Astrocyte (in vitro differentiated cells and primary cell): ENCODE measurements around the gene B4GALNT2. TPM values are rescaled to one million over a fixed set of nuclear protein-coding genes. Genes with fewer than 3 reads are reported as not detected.
"Not testable (repeated sequence)": the region's sequence is repeated elsewhere in the genome, so short reads cannot be mapped to it uniquely, and the experiment has no call there.

Experiments
- DNase-seq: peaks from one replicate; pipeline ENCODE4 v3.0.0-alpha.2; 2010; ENCODE audit warnings: low read depth
- FAIRE-seq: peaks from 2 replicates; lab custom pipeline; 2011; peaks lifted over from hg19 to GRCh38; lab: Jason Lieb, UNC
- H2AFZ ChIP-seq: 2 replicates; pipeline ENCODE4 v1.6.0; 2012; ENCODE audit warnings: low read depth, low read length, inconsistent platforms
- H3K27ac ChIP-seq: 2 replicates; pipeline ENCODE4 v1.5.1; 2011; ENCODE audit warnings: low read depth, low read length, inconsistent platforms
- H3K27me3 ChIP-seq: 2 replicates; pipeline ENCODE4 v1.6.0; 2011; ENCODE audit warnings: low read length, inconsistent platforms; ENCODE audit not compliant: insufficient read depth
- H3K36me3 ChIP-seq: 2 replicates; pipeline ENCODE4 v1.5.1; 2011; ENCODE audit warnings: low read length, inconsistent platforms; ENCODE audit not compliant: insufficient read depth
- H3K4me1 ChIP-seq: 2 replicates; pipeline ENCODE4 v1.5.1; 2011; ENCODE audit warnings: low read length, inconsistent platforms; ENCODE audit not compliant: insufficient read depth
- H3K4me2 ChIP-seq: 2 replicates; pipeline ENCODE4 v1.6.0; 2012; ENCODE audit warnings: low read length, inconsistent platforms
- H3K4me3 ChIP-seq: 2 replicates; pipeline ENCODE4 v1.5.1; 2011; ENCODE audit warnings: low read depth, mild to moderate bottlenecking, low read length, inconsistent platforms; ENCODE audit not compliant: insufficient read depth
- H3K79me2 ChIP-seq: 2 replicates; pipeline ENCODE4 v1.6.0; 2012; ENCODE audit warnings: mild to moderate bottlenecking, low read length, inconsistent platforms; ENCODE audit not compliant: insufficient read depth
- H3K9ac ChIP-seq: 2 replicates; pipeline ENCODE4 v1.6.0; 2012; ENCODE audit warnings: mild to moderate bottlenecking, low read length, inconsistent platforms
- H3K9me3 ChIP-seq: 2 replicates; pipeline ENCODE4 v1.5.1; 2012; ENCODE audit warnings: low read depth, mild to moderate bottlenecking, low read length, inconsistent platforms; ENCODE audit not compliant: insufficient read depth
- H4K20me1 ChIP-seq: 2 replicates; pipeline ENCODE4 v1.6.0; 2012; ENCODE audit warnings: low read length, inconsistent platforms; ENCODE audit not compliant: insufficient read depth
- H3K27ac Mint-ChIP-seq: one replicate; pipeline ENCODE4 v1.8.0; 2021; ENCODE audit warnings: mild to moderate bottlenecking, mixed read lengths; ENCODE audit not compliant: unreplicated experiment
- H3K27me3 Mint-ChIP-seq: one replicate; pipeline ENCODE4 v1.8.0; 2021; ENCODE audit warnings: low read depth, mixed read lengths; ENCODE audit not compliant: unreplicated experiment
- H3K36me3 Mint-ChIP-seq: one replicate; pipeline ENCODE4 v1.8.0; 2021; ENCODE audit warnings: low read depth, mixed read lengths; ENCODE audit not compliant: unreplicated experiment
- H3K4me1 Mint-ChIP-seq: one replicate; pipeline ENCODE4 v1.8.0; 2021; ENCODE audit warnings: low read depth, mixed read lengths; ENCODE audit not compliant: unreplicated experiment
- H3K4me3 Mint-ChIP-seq: one replicate; pipeline ENCODE4 v1.8.0; 2021; ENCODE audit warnings: mild to moderate bottlenecking, moderate library complexity, mixed read lengths; ENCODE audit not compliant: unreplicated experiment
- H3K9me3 Mint-ChIP-seq: one replicate; pipeline ENCODE4 v1.8.0; 2021; ENCODE audit warnings: mild to moderate bottlenecking, mixed read lengths; ENCODE audit not compliant: unreplicated experiment
- CTCF ChIP-seq: IDR thresholded peaks from 2 replicates; pipeline ENCODE4 v1.5.1; 2011; ENCODE audit warnings: low read depth, mild to moderate bottlenecking, inconsistent platforms, low read length, moderate library complexity; ENCODE audit not compliant: insufficient read depth
- EZH2 ChIP-seq: IDR thresholded peaks from 2 replicates; pipeline ENCODE4 v1.6.1; 2012; ENCODE audit warnings: mild to moderate bottlenecking, low read length, inconsistent platforms; ENCODE audit not compliant: insufficient read depth
- total RNA-seq: library from RNA; stranded (reverse); gene quantifications from 2 replicates; pipeline ENCODE4 v1.2.1, GENCODE V29; 2021

B4GALNT2 gene
- total RNA-seq, 1 donor from 2014 or later: not detected

GRCh38 chr17:49185381-49185780 is 52.8 kb downstream of the B4GALNT2 start:
- not testable (repeated sequence) for H3K4me1 Mint-ChIP-seq, H3K27ac Mint-ChIP-seq, DNase-seq, H3K27ac ChIP-seq, H3K4me3 ChIP-seq, H2AFZ ChIP-seq, H3K4me2 ChIP-seq, H3K36me3 ChIP-seq, H3K27me3 ChIP-seq, H3K36me3 Mint-ChIP-seq, H3K9me3 ChIP-seq, H4K20me1 ChIP-seq, FAIRE-seq, H3K4me1 ChIP-seq, H3K79me2 ChIP-seq, H3K9ac ChIP-seq, H3K4me3 Mint-ChIP-seq, H3K27me3 Mint-ChIP-seq
- peaks cover 19% of the 10 kb centered on the region for H3K9me3 Mint-ChIP-seq

GRCh38 chr17:49187301-49187700 is 54.7 kb downstream of the B4GALNT2 start:
- peaks cover 5% of the 10 kb centered on the region for H3K9me3 ChIP-seq
- no peak overlapping the region for H3K27ac Mint-ChIP-seq
- TF ChIP-seq EZH2 (no peak), CTCF (no peak)
- no peak overlapping the region for H2AFZ ChIP-seq
- DNase-seq (no peak), FAIRE-seq (no peak)
- H3K9ac ChIP-seq: no peak overlapping the region
- H3K9me3 Mint-ChIP-seq: peaks cover 16% of the 10 kb centered on the region
- H3K27ac ChIP-seq: no peak overlapping the region
- peaks cover 4% of the 10 kb centered on the region for H3K27me3 Mint-ChIP-seq
- H3K36me3 ChIP-seq: no peaks in the 10 kb centered on the region
- H3K4me1 Mint-ChIP-seq: no peaks in the 10 kb centered on the region
- peaks cover 2% of the 10 kb centered on the region for H3K36me3 Mint-ChIP-seq
- no peak overlapping the region for H3K4me3 ChIP-seq
- no peaks in the 10 kb centered on the region for H4K20me1 ChIP-seq
- peaks cover 5% of the 10 kb centered on the region for H3K4me1 ChIP-seq
- no peak overlapping the region for H3K4me3 Mint-ChIP-seq
- no peaks in the 10 kb centered on the region for H3K79me2 ChIP-seq
- no peak overlapping the region for H3K4me2 ChIP-seq
- H3K27me3 ChIP-seq: no peaks in the 10 kb centered on the region

- Histone ChIP-seq H3K79me2 (no peaks in the 10 kb centered on the region), H3K9me3 (no peaks in the 10 kb centered on the region), H3K4me2 (no peak overlapping the region), H3K27ac (no peak overlapping the region), H3K36me3 (no peaks in the 10 kb centered on the region), H2AFZ (peak overlapping the region; percentile 16), H4K20me1 (no peaks in the 10 kb centered on the region), H3K27me3 (no peaks in the 10 kb centered on the region), H3K4me3 (no peak overlapping the region), H3K4me1 (peaks cover 10% of the 10 kb centered on the region), H3K9ac (no peak overlapping the region)
- Mint-ChIP-seq H3K36me3 (no peaks in the 10 kb centered on the region), H3K4me3 (no peak overlapping the region), H3K4me1 (peaks cover 6% of the 10 kb centered on the region), H3K9me3 (no peaks in the 10 kb centered on the region), H3K27me3 (no peaks in the 10 kb centered on the region), H3K27ac (no peak overlapping the region)
- DNase-seq (no peak), FAIRE-seq (no peak)
- no peak for TF ChIP-seq CTCF
- no peak for TF ChIP-seq EZH2
Measured at GRCh38 chr17:49190932-49191331, 58.4 kb downstream of the B4GALNT2 start.
